Muscle layer of duodenum (tissue), 2 donors: ENCODE data around the gene TRDN.
"Not testable (repeated sequence)": the region's sequence is repeated elsewhere in the genome, so short reads cannot be mapped to it uniquely, and the experiment has no call there.

Source experiments
- H3K27ac ChIP-seq: one replicate; pipeline ENCODE4 v1.7.0; 2013; ENCODE audit warnings: mild to moderate bottlenecking, low read length
- H3K27me3 ChIP-seq: one replicate; pipeline ENCODE4 v1.7.0; 2013; ENCODE audit warnings: low read depth, mild to moderate bottlenecking, control low read depth, low read length
- H3K36me3 ChIP-seq, 2 donors: one replicate each; pipeline ENCODE4 v1.7.0; 2013; ENCODE audit warnings: low read length in 2 of 2, control low read depth in 1 of 2, mild to moderate bottlenecking in 1 of 2; ENCODE audit not compliant: insufficient read depth in 2 of 2, control insufficient read depth in 1 of 2
- H3K4me1 ChIP-seq, 2 donors: one replicate each; pipeline ENCODE4 v1.7.0; 2013; ENCODE audit warnings: low read length in 2 of 2, mild to moderate bottlenecking in 2 of 2, control low read depth in 1 of 2, moderate library complexity in 1 of 2; ENCODE audit not compliant: insufficient read depth in 2 of 2, control insufficient read depth in 1 of 2
- H3K4me3 ChIP-seq, 2 donors: one replicate each; pipeline ENCODE4 v1.7.0; 2013; ENCODE audit warnings: low read length in 2 of 2, low read depth in 1 of 2, mild to moderate bottlenecking in 1 of 2
- H3K9me3 ChIP-seq, 2 donors: one replicate each; pipeline ENCODE4 v1.7.0; 2013; ENCODE audit warnings: low read length in 2 of 2, control low read depth in 1 of 2, mild to moderate bottlenecking in 1 of 2; ENCODE audit not compliant: control insufficient read depth in 1 of 2
- donor health status: healthy.

Gene TRDN

DNA sequence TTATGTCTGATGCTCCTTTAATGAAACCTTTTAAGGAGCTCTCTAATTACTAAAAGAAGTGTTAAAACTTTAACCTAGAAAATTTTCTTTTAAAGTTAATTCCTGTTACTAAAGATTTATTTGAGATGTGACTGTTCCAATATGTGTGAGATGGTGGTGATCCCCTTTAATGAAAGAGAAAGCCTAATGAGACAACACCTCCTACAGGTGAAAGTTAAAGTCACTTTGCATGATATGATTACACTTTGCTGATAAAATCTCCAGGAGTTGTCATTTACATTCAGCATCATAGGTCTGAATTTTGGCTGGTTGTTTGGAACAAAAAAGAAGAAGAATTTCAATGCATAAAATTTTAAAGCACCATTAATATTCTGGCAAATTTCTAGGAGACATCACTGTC lies 307.4 kb downstream of the TRDN start:
- H3K27me3 ChIP-seq = no peaks in the 10 kb centered on the region
- no peaks in the 10 kb centered on the region for H3K36me3 ChIP-seq
- H3K4me1 ChIP-seq = no peaks in the 10 kb centered on the region
- H3K27ac ChIP-seq = no peak overlapping the region
- no peaks in the 10 kb centered on the region for H3K9me3 ChIP-seq
- H3K4me3 ChIP-seq = no peak overlapping the region

- no peaks in the 10 kb centered on the region for H3K36me3 ChIP-seq
- no peaks in the 10 kb centered on the region for H3K9me3 ChIP-seq
- no peaks in the 10 kb centered on the region for H3K27me3 ChIP-seq
- no peaks in the 10 kb centered on the region for H3K4me1 ChIP-seq
- H3K4me3 ChIP-seq = no peak overlapping the region
- H3K27ac ChIP-seq = no peak overlapping the region
These were observed 313.1 kb downstream of the TRDN start for GRCh38 chr6:123323452-123324329.

DNA sequence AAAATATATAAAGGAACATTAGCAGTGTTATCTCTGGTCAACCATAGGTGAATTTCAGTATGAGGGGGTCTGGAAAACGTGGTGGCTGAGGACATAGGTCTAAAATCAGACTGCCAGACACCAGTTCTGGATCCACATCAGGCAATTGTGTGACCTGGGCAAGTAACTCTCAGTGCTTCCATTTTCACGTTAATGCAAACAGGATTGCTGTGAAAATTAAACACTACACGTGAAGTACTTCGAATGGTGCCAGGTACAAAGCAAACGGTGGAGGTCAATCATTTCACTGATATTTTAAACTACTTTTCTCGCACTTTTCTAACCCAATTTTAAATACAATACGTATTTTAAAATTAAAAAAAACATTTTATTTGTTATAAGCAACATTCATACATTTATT lies 315.7 kb downstream of the TRDN start:
- H3K9me3 ChIP-seq = no peaks in the 10 kb centered on the region
- H3K27ac ChIP-seq = no peak overlapping the region
- H3K4me1 ChIP-seq = no peaks in the 10 kb centered on the region
- H3K4me3 ChIP-seq = no peak overlapping the region
- H3K36me3 ChIP-seq = no peaks in the 10 kb centered on the region
- H3K27me3 ChIP-seq = no peaks in the 10 kb centered on the region

GRCh38 chr6:123316733-123317323 lies 319.9 kb downstream of the TRDN start:
- Histone ChIP-seq H3K9me3 (no peaks in the 10 kb centered on the region), H3K4me1 (no peaks in the 10 kb centered on the region), H3K4me3 (no peak overlapping the region), H3K27me3 (no peaks in the 10 kb centered on the region), H3K36me3 (no peaks in the 10 kb centered on the region), H3K27ac (no peak overlapping the region)

- H3K27ac ChIP-seq, H3K4me3 ChIP-seq, H3K4me1 ChIP-seq, H3K9me3 ChIP-seq, H3K36me3 ChIP-seq, H3K27me3 ChIP-seq: not testable (repeated sequence)
These were observed 322.3 kb downstream of the TRDN start for GRCh38 chr6:123314459-123314858.

DNA sequence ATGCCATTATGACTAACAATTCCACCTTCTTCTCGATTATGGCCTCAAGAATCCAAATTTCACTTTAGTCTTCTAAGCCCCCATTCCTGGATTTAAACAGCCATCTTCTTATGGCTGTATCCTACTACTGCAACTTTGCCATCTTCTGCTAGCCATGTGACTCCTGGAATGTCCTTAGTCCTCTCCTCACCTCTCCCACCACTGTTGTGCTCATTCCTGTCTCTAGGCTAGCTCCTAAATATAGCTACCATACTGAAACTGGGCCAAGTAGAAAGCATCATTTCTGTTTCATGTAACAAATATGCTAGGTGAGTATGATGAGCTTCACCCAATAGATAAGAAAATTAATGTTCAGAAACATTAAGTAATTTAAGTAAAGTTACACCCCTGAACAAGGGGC lies 327.6 kb downstream of the TRDN start:
- H3K4me1 ChIP-seq = no peaks in the 10 kb centered on the region
- no peak overlapping the region for H3K27ac ChIP-seq
- no peaks in the 10 kb centered on the region for H3K36me3 ChIP-seq
- no peaks in the 10 kb centered on the region for H3K27me3 ChIP-seq
- no peak overlapping the region for H3K4me3 ChIP-seq
- H3K9me3 ChIP-seq = peaks cover 0 to 3% of the 10 kb centered on the region in 2 donors

- H3K4me3 ChIP-seq = no peak overlapping the region
- no peaks in the 10 kb centered on the region for H3K27me3 ChIP-seq
- H3K4me1 ChIP-seq = no peaks in the 10 kb centered on the region
- no peak overlapping the region for H3K27ac ChIP-seq
- H3K36me3 ChIP-seq = no peaks in the 10 kb centered on the region
- H3K9me3 ChIP-seq = peaks cover 0 to 3% of the 10 kb centered on the region in 2 donors
These were observed 330.4 kb downstream of the TRDN start for GRCh38 chr6:123306334-123306733.

GRCh38 chr6:123295672-123296071 lies 341.1 kb downstream of the TRDN start:
- no peak overlapping the region for H3K27ac ChIP-seq
- H3K9me3 ChIP-seq = no peaks in the 10 kb centered on the region

DNA sequence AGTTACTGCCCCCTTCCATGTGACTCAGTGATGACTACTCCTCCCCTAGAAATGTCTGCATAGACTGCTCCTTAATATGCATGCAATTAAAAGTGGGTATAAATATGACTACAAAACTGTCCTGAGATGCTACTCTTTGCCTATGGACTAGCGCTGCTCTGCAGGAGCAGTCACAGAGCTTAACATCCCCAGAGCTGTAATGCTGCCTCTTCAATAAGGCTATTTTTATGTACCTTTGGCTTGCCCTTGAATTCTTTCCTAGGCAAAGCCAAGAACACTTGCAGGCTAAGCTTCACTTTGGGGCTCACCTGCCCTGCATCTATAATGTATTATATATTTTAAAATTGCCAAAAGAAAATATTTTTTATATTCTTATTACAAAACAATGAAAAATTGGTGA lies 341.6 kb downstream of the TRDN start:
- no peaks in the 10 kb centered on the region for H3K4me1 ChIP-seq
- no peaks in the 10 kb centered on the region for H3K27me3 ChIP-seq
- no peaks in the 10 kb centered on the region for H3K36me3 ChIP-seq
- H3K4me3 ChIP-seq = no peak overlapping the region
- no peaks in the 10 kb centered on the region for H3K9me3 ChIP-seq
- H3K27ac ChIP-seq = no peak overlapping the region

More at GRCh38 chr6:123295672-123296071, 341.1 kb downstream of the TRDN start:
- Histone ChIP-seq H3K27me3 (no peaks in the 10 kb centered on the region), H3K4me3 (no peak overlapping the region), H3K4me1 (no peaks in the 10 kb centered on the region), H3K36me3 (no peaks in the 10 kb centered on the region)

DNA sequence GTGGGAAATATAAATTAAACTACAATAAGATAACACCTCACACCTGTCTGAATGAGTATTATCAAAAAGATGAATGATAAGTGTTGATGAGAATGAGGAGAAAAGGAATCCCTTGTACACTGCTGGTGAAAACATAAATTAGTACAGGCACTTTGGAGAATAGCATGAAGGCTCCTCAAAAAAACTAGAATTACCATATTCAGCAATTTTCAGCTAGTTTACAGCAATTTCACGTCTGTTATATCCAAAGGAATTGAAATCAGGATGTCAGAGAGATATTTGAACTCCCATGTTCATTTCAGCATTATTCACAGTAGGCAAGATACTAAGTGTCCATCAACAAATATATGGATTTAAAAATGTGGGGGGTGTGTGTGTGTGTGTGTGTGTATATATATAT lies 348.1 kb downstream of the TRDN start:
- no peaks in the 10 kb centered on the region for H3K4me1 ChIP-seq
- H3K4me3 ChIP-seq = no peak overlapping the region
- no peaks in the 10 kb centered on the region for H3K9me3 ChIP-seq
- no peaks in the 10 kb centered on the region for H3K27me3 ChIP-seq
- no peak overlapping the region for H3K27ac ChIP-seq
- H3K36me3 ChIP-seq = no peaks in the 10 kb centered on the region

DNA sequence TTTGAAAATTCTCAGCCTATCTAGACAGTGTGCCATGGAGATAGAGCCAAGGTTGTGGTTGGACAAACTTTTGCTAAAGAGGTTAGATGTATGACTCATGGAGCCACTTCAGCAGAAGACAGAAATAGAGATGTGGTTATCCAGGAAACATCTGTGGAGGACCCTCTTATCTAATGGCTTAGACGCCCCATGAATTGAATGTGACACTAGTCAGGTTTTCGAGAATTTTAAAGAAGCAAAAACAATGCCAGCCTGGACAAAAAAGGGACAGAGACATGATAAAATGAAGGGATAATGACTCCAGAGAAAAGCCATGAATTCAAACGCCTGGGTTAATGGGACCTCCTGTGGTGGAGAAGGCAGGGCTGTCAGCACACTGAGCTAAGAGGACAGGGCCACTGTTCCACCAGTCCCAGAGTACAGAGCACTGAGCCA lies 360.2 kb downstream of the TRDN start:
- Histone ChIP-seq H3K36me3 (no peaks in the 10 kb centered on the region), H3K4me1 (no peaks in the 10 kb centered on the region), H3K9me3 (no peaks in the 10 kb centered on the region), H3K27ac (no peak overlapping the region), H3K4me3 (no peak overlapping the region), H3K27me3 (no peaks in the 10 kb centered on the region)
